GM12865 (cell line): ENCODE measurements around the gene WDR64.
"Not testable (repeated sequence)": the region's sequence is repeated elsewhere in the genome, so short reads cannot be mapped to it uniquely, and the experiment has no call there.

Source experiments
- DNase-seq: peaks from one replicate; pipeline ENCODE4 v3.0.0; 2010; ENCODE audit warnings: low read depth
- H3K4me3 ChIP-seq: 2 replicates; pipeline ENCODE4 v1.5.1; 2011; ENCODE audit warnings: mild to moderate bottlenecking, low read depth, low read length, control low read depth
- TF ChIP-seq, protein P1 (sequence below): IDR thresholded peaks from 2 replicates; pipeline ENCODE4 v1.5.1; 2011; ENCODE audit warnings: low read length, control low read depth, low read depth, inconsistent platforms; ENCODE audit not compliant: insufficient read depth; ENCODE audit errors: missing control alignments

Gene WDR64

DNA sequence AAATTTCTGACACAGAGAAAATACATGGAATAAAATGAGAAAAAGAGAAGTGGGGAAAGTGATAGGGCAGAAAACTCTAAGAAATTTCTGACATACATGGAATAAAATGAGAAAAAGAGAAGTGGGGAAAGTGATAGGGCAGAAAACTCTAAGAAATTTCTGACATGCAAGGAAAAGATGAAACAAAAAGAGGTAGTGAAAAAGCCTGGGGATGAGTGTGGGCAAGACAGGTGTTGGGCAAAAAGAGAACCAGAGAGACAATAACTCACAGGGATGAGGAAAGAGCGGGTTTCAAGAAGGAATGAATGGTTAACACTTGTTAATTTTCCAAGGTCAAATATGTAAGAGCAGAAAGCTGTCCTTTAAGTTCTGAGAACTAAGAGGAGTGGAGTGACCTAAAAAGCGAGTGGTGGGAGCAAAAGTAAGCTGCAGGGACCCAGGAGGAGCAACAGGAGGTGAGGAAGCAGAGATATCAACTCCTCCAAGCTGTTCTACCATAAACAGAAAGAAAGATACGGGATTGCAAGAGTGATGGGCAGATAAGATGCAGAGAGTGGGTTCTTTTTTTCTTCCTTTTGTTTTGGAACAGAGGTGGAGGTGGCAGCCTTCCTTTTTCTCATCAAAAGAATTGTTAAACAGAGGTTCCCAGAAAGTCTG lies 166.0 kb downstream of the WDR64 start:
- H3K4me3 ChIP-seq: no peak overlapping the region
- DNase-seq: no peak
- TF ChIP-seq, protein P1, sequence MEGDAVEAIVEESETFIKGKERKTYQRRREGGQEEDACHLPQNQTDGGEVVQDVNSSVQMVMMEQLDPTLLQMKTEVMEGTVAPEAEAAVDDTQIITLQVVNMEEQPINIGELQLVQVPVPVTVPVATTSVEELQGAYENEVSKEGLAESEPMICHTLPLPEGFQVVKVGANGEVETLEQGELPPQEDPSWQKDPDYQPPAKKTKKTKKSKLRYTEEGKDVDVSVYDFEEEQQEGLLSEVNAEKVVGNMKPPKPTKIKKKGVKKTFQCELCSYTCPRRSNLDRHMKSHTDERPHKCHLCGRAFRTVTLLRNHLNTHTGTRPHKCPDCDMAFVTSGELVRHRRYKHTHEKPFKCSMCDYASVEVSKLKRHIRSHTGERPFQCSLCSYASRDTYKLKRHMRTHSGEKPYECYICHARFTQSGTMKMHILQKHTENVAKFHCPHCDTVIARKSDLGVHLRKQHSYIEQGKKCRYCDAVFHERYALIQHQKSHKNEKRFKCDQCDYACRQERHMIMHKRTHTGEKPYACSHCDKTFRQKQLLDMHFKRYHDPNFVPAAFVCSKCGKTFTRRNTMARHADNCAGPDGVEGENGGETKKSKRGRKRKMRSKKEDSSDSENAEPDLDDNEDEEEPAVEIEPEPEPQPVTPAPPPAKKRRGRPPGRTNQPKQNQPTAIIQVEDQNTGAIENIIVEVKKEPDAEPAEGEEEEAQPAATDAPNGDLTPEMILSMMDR: no peak

DNA sequence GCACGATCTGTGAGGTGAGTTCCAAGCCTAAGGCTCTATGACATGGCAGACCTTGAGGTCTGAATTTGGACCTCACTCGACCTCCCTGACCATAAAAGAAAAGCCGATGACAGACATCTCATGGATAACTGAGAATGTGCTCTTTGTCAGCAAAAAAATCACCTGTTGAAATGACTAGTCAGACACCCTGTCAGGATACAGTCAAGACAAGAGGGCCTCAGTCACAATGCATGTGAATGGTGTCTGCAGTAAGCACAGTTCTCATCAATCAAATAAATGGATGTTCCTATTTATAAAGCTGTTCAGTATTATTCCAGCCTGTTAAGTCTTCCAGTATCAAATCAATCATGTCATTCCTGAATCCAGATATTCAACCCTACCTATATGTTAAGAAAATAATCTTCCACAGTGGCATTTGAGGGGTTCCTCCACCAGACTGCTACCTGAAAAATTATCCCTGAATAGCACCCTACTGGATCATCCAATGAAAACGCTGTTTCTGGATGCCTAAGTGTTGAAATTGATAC lies 167.3 kb downstream of the WDR64 start:
- no peak for DNase-seq
- TF ChIP-seq, protein P1: no peak
- no peak overlapping the region for H3K4me3 ChIP-seq

DNA sequence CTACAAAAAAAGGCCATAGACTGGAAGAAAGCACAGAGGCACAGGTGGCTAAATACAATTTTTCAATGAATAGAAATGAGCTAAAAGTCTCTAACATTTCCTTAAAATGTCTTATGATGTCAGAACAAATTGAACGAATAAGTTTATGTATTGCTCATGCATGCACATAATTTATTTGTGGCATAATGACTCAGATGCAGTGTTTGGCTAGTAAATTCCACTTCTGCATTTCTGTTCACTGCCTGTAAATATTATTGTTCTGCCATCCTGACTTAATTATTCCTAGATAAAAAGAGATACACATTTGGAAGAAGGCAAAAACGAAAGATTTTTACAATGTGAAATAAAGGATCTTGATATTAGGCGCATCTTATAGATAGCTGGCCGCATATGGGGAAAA lies 169.3 kb downstream of the WDR64 start:
- no peak for DNase-seq
- TF ChIP-seq, protein P1: no peak
- H3K4me3 ChIP-seq: no peak overlapping the region

DNA sequence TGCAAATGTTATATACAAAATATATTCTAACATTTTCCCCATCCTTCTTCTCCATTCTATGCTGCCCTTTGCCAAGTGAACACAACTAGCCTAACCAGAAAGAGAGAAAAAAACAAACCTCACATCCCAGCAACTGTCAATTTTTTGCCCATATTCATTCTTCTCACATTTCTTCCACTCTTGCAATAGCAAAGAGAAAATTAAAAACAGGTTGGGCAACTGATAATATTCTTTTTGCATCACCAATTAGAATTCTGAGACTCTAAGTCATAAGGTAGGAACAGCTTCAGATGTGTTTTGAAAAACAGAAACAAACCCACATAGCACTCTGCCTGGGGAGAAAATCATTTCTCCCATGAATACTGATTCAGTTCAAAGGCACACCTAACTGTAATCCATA lies 170.8 kb downstream of the WDR64 start:
- TF ChIP-seq, protein P1: no peak
- no peak overlapping the region for H3K4me3 ChIP-seq
- no peak for DNase-seq

DNA sequence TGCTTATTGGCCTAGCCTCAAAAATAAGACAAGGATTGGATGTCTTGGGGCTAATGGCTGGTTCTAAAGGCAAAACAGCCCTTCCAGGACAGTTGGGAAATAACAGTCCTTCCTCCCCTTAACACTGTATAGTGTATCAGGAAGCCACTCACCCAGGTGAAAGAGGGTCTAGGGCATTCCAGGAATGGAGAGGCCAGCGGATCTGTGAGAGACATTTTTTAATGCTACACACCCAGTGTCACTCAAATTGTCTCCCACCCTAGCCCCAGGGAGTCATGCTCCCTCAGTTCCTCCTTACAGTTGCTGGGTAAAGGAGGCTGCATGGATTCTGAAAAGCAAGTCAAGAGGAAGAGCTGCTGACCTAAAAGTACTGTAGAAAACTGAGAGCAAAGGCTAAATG lies 171.8 kb downstream of the WDR64 start:
- TF ChIP-seq, protein P1: no peak
- H3K4me3 ChIP-seq: no peak overlapping the region
- DNase-seq: no peak

DNA sequence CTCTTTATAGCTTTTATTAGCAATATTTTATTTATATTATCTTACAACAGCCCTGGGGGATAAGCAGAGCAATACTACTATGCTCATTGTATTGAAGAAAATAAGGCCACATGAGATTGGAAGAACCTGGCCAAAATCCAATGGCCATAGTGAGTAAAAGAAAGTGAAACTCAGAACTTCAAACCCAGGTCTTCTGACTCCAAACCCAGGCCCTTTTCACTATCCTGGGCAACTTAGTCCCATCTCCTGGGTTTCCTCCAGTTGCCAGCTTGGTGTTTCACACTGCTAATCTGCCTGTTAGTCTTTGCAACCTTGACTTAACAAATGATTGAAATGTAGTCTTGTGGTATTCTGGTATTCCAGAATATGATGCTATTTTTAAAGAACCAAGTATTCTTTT lies 173.5 kb downstream of the WDR64 start:
- no peak for DNase-seq
- TF ChIP-seq, protein P1: no peak
- H3K4me3 ChIP-seq: no peak overlapping the region

DNA sequence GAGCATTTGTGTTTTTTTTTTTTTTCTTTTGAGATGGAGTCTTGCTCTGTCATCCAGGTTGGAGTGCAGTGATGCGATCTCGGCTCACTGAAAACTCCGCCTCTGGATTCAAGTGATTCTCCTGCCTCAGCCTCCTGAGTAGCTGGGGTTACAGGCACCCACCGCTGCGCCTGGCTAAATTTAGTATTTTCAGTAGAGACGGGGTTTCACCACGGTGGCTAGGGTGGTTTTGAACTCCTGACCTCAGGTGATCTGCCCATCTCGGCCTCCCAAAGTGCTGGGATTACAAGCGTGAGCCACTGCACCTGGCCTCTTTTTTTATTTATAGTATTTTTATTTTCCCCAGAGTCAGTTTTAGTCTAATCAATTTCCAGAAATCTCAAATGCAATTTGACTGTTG lies 174.5 kb downstream of the WDR64 start:
- not testable (repeated sequence) for DNase-seq, H3K4me3 ChIP-seq
